Endothelial cell of umbilical vein (primary cell): ENCODE measurements around the gene UFD1. TPM values are rescaled to one million over a fixed set of nuclear protein-coding genes. Genes with fewer than 3 reads are reported as not detected.

Experiments used
- BruUV-seq: library from RNA; stranded (reverse); fragments of 400-500 nt; replicated peaks from 2 replicates; lab custom pipeline; 2021; lab: Mats Ljungman, UMichigan
- CTCF ChIA-PET: fragments of 300-600, 350-600 bp; sonication (Branson Sonifier 250); formaldehyde crosslinking; loops from one replicate; lab custom pipeline; 2021; ENCODE audit warnings: antibody characterized with exemption, inconsistent platforms; lab: Charles Lee
- POLR2A ChIA-PET: fragments of 300-600, 350-600 bp; sonication (Branson Sonifier 250); formaldehyde crosslinking; loops from one replicate; lab custom pipeline; 2021; ENCODE audit warnings: antibody characterized with exemption, inconsistent platforms; lab: Charles Lee
- DNase-seq: peaks from one replicate; pipeline ENCODE4 v3.0.0-alpha.2; 2011; ENCODE audit warnings: low read depth, low spot score
- FAIRE-seq: peaks from 2 replicates; lab custom pipeline; 2011; peaks lifted over from hg19 to GRCh38; lab: Jason Lieb, UNC
- H2AFZ ChIP-seq: 2 replicates; pipeline ENCODE4 v1.6.0; 2012; ENCODE audit warnings: low read depth, low read length, control low read depth, inconsistent platforms
- H3K27ac ChIP-seq: 2 replicates; pipeline ENCODE4 v1.5.1; 2011; ENCODE audit warnings: low read depth, mild to moderate bottlenecking, control low read depth, low read length, moderate library complexity; ENCODE audit not compliant: insufficient read depth
- H3K27me3 ChIP-seq, 2 experiments: 2 replicates each; pipeline versions ENCODE4 v1.6.0 to v1.6.1; 2011; ENCODE audit warnings: low read length in 2 of 2, mixed read lengths in 1 of 2; ENCODE audit not compliant: control insufficient read depth in 2 of 2, insufficient read depth in 2 of 2
- H3K36me3 ChIP-seq, 2 experiments: 2 replicates in 1 of 2; 3 replicates in 1 of 2; pipeline ENCODE4 v1.5.1; 2011; ENCODE audit warnings: low read length in 2 of 2, mild to moderate bottlenecking in 1 of 2, moderate library complexity in 1 of 2; ENCODE audit not compliant: control insufficient read depth in 2 of 2, insufficient read depth in 2 of 2; ENCODE audit errors: extremely low read depth in 1 of 2
- H3K4me1 ChIP-seq: 3 replicates; pipeline ENCODE4 v1.5.1; 2011; ENCODE audit warnings: mild to moderate bottlenecking, low read length; ENCODE audit not compliant: control insufficient read depth, insufficient read depth; ENCODE audit errors: extremely low read depth
- H3K4me2 ChIP-seq: 2 replicates; pipeline ENCODE4 v1.6.1; 2011; ENCODE audit warnings: low read length, control low read depth, mixed read lengths; ENCODE audit not compliant: insufficient read depth
- H3K4me3 ChIP-seq, 3 experiments: fragments of 200-600 bp in 1 of 3; sonication (generic), shearing (Covaris generic) in 1 of 3; replicated peaks in 1 of 3; 2 replicates each; pipeline ENCODE4 v1.5.1; 2011 to 2016; ENCODE audit warnings: control low read depth in 3 of 3, low read length in 3 of 3, mild to moderate bottlenecking in 2 of 3, inconsistent platforms in 1 of 3, low read depth in 1 of 3, moderate library complexity in 1 of 3; ENCODE audit not compliant: insufficient read depth in 1 of 3
- H3K79me2 ChIP-seq: 2 replicates; pipeline ENCODE4 v1.6.0; 2012; ENCODE audit warnings: low read length, inconsistent platforms; ENCODE audit not compliant: control insufficient read depth, insufficient read depth
- H3K9ac ChIP-seq: replicated peaks from 2 replicates; pipeline ENCODE3; 2011; ENCODE audit warnings: low read length, control low read depth; ENCODE audit not compliant: insufficient read depth; ENCODE audit errors: extremely low read depth
- H3K9me1 ChIP-seq: replicated peaks from 3 replicates; pipeline ENCODE4 v1.6.0; 2011; ENCODE audit warnings: mild to moderate bottlenecking, low read length; ENCODE audit not compliant: control insufficient read depth, insufficient read depth; ENCODE audit errors: extremely low read depth
- H3K9me3 ChIP-seq: replicated peaks from 2 replicates; pipeline ENCODE4 v1.5.1; 2012; ENCODE audit warnings: low read length, inconsistent platforms; ENCODE audit not compliant: control insufficient read depth, insufficient read depth
- H4K20me1 ChIP-seq: replicated peaks from 2 replicates; pipeline ENCODE3; 2011; ENCODE audit warnings: mild to moderate bottlenecking, low read length; ENCODE audit not compliant: control insufficient read depth, insufficient read depth; ENCODE audit errors: extremely low read depth
- CTCF ChIP-seq, 2 donors: IDR thresholded peaks; 1 replicate in 1 of 2; 2 replicates in 1 of 2; pipeline ENCODE4 v1.5.1; 2011; ENCODE audit warnings: low read length in 2 of 2, mild to moderate bottlenecking in 2 of 2, moderate library complexity in 2 of 2, control low read depth in 1 of 2, inconsistent platforms in 1 of 2, low read depth in 1 of 2; ENCODE audit not compliant: insufficient read depth in 1 of 2; ENCODE audit errors: extremely low read depth in 1 of 2
- EZH2 ChIP-seq: IDR thresholded peaks from 2 replicates; pipeline ENCODE4 v1.6.1; 2012; ENCODE audit warnings: borderline replicate concordance, low read depth, mild to moderate bottlenecking, moderate library complexity, low read length, inconsistent platforms; ENCODE audit not compliant: severe bottlenecking
- FOS ChIP-seq: IDR thresholded peaks from 2 replicates; pipeline ENCODE4 v1.6.1; 2011; ENCODE audit warnings: mild to moderate bottlenecking, low read length, moderate library complexity, borderline replicate concordance; ENCODE audit not compliant: insufficient read depth
- GATA2 ChIP-seq: IDR thresholded peaks from 2 replicates; pipeline ENCODE4 v1.7.0; 2011; ENCODE audit warnings: low read depth, mild to moderate bottlenecking, moderate library complexity, mixed read lengths, low read length; ENCODE audit not compliant: insufficient read length, insufficient read depth
- JUN ChIP-seq: IDR thresholded peaks from 2 replicates; pipeline ENCODE4 v1.6.1; 2011; ENCODE audit warnings: borderline replicate concordance, low read depth; ENCODE audit not compliant: insufficient read length, insufficient read depth
- MYC ChIP-seq: IDR thresholded peaks from one replicate; pipeline ENCODE4 v1.6.1; 2011; ENCODE audit warnings: mild to moderate bottlenecking, low read depth, low read length
- POLR2A ChIP-seq: IDR thresholded peaks from 2 replicates; pipeline ENCODE4 v1.6.1; 2012; ENCODE audit warnings: low read depth, mild to moderate bottlenecking, control low read depth, low read length
- POLR2AphosphoS5 ChIP-seq: IDR thresholded peaks from 2 replicates; pipeline ENCODE4 v1.6.1; 2012; ENCODE audit warnings: low read depth, mild to moderate bottlenecking, control low read depth, low read length, moderate library complexity; ENCODE audit not compliant: insufficient read depth
- dilution Hi-C: fragments of 300-500 bp; cut with MboI; formaldehyde crosslinking; loops from one replicate; pipeline ENCODE4 v1.15.0; 2019; ENCODE audit warnings: low sequenced_read_pairs; ENCODE audit not compliant: extremely low pct_ligation_motif_present
- intact Hi-C: fragments of 100-400 bp; cut with micrococcal nuclease; formaldehyde crosslinking; loops from one replicate; pipeline ENCODE4 v1.10.0; 2022
- polyA plus RNA-seq, 4 experiments: library from polyadenylated mRNA; depleted of rRNA in 3 of 4; stranded (reverse) in 3 of 4; unstranded in 1 of 4; fragments of >200 nt; gene quantifications; 2 replicates each; pipeline versions ENCODE4 v1.2.1 to v1.2.3, GENCODE V29; 2011 to 2012; ENCODE audit warnings: missing spikeins in 1 of 4
- total RNA-seq: library from RNA; stranded (reverse); gene quantifications from 2 replicates; pipeline ENCODE4 v1.2.3, GENCODE V29; 2021
- TF ChIP-seq, protein P1 (sequence below): IDR thresholded peaks from 2 replicates; pipeline ENCODE4 v1.6.1; 2011; ENCODE audit not compliant: insufficient read depth, insufficient read length

UFD1 gene
- total and polyA plus RNA-seq, 2 donors (not counting 3 experiments of a cell fraction or from before 2014, with no cell fraction given), result 127 to 228 TPM

DNA sequence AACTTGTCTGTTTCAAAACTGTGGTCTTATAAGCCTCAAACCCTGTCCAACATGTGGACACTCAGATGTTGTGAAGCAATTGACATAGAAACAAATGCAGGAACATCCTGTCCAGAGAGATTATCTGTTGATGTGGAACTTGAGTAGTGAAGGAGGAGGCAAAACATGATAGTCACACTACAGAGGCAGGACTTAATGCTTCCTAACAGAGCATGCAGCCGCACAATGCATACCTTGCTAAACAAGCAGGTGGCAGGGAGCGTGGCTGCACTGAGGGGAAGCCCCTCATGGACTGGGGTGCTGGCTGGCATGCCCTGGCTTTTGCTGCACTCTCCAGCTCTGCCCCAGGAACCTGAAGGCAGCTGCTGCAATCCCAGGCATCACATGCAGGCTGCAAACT lies 36.8 kb downstream of the UFD1 start:
- no peaks in the 10 kb centered on the region for H3K9me3 ChIP-seq
- no TSS peak for BruUV-seq
- POLR2A ChIA-PET, result no interaction called here
- H3K4me2 ChIP-seq, result no peak overlapping the region
- H4K20me1 ChIP-seq, result no peaks in the 10 kb centered on the region
- H3K79me2 ChIP-seq, result peaks cover 53% of the 10 kb centered on the region
- intact Hi-C loops (no loop called here), dilution Hi-C loops (no loop called here)
- peaks cover 5% of the 10 kb centered on the region for H3K4me1 ChIP-seq
- no peaks in the 10 kb centered on the region for H3K9me1 ChIP-seq
- H3K36me3 ChIP-seq, result peaks cover 0 to 12% of the 10 kb centered on the region in 2 experiments
- H3K27ac ChIP-seq, result no peak overlapping the region
- no peak overlapping the region for H3K4me3 ChIP-seq
- H3K9ac ChIP-seq, result no peak overlapping the region
- no peak for DNase-seq
- no peak for FAIRE-seq
- H2AFZ ChIP-seq, result no peak overlapping the region
- TF ChIP-seq CTCF (IDR thresholded peaks at IDR 0.05; ENCODE audit: extremely low read depth in 1 of 2, insufficient read depth in 1 of 2, low read depth in 1 of 2, low read length in 2 of 2), result no peak
- TF ChIP-seq FOS, result no peak
- no peak for TF ChIP-seq MYC
- no peak for TF ChIP-seq JUN
- no peak for TF ChIP-seq EZH2
- no peak for TF ChIP-seq POLR2A
- TF ChIP-seq POLR2AphosphoS5, result no peak
- TF ChIP-seq GATA2, result no peak
- TF ChIP-seq, protein P1, sequence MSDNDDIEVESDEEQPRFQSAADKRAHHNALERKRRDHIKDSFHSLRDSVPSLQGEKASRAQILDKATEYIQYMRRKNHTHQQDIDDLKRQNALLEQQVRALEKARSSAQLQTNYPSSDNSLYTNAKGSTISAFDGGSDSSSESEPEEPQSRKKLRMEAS, result no peak
- CTCF ChIA-PET, result no interaction called here
- no peaks in the 10 kb centered on the region for H3K27me3 ChIP-seq
